ENCODE results near the gene PPOX.

PPOX gene

GRCh38 chr1:161165742-161166668 is at the start of gene PPOX:
Gene PPOX, plus strand, starts transcription at chr1:161166426. Its CDS starts 422 bp downstream, at chr1:161166848.
- DNase-seq (ENCODE audit: low spot score): peak; percentile 93

- peak; percentile 74 for DNase-seq (ENCODE audit: low spot score)
Observed at GRCh38 chr1:161117759-161118581, 48.3 kb upstream of the PPOX start, which contains the start of the genes NIT1 and PFDN2. Gene NIT1, plus strand, starts transcription at chr1:161118105. Its CDS starts 72 bp downstream, at chr1:161118177. Gene PFDN2, minus strand, starts transcription at chr1:161118037. Its CDS starts 11 bp downstream, at chr1:161118026.

GRCh38 chr1:161119092-161119903 is 46.9 kb upstream of the PPOX start:
- peak; percentile 46 for DNase-seq (ENCODE audit: low spot score)

GRCh38 chr1:161121042-161121650 is 45.1 kb upstream of the PPOX start:
- no peak for DNase-seq (ENCODE audit: low spot score)

- no peak for DNase-seq (ENCODE audit: low spot score)
Observed at GRCh38 chr1:161121834-161122233, 44.4 kb upstream of the PPOX start.

GRCh38 chr1:161122967-161123366 is 43.3 kb upstream of the PPOX start:
- DNase-seq (ENCODE audit: low spot score): no peak

- DNase-seq (ENCODE audit: low spot score): no peak
Observed at GRCh38 chr1:161127649-161128048, 38.6 kb upstream of the PPOX start.

- DNase-seq (ENCODE audit: low spot score): no peak
Observed at GRCh38 chr1:161128591-161129420, 37.4 kb upstream of the PPOX start.

- DNase-seq (ENCODE audit: low spot score): no peak
Observed at GRCh38 chr1:161130266-161130665, 36.0 kb upstream of the PPOX start.

- DNase-seq (ENCODE audit: low spot score): no peak
Observed at GRCh38 chr1:161131523-161132409, 34.5 kb upstream of the PPOX start.

- peak; percentile 92 for DNase-seq (ENCODE audit: low spot score)
Observed at GRCh38 chr1:161132410-161133219, 33.6 kb upstream of the PPOX start, which contains the start of gene DEDD. Gene DEDD, minus strand, starts transcription at chr1:161132667. Its CDS starts 8,205 bp downstream, at chr1:161124462.

- DNase-seq (ENCODE audit: low spot score): no peak
Observed at GRCh38 chr1:161133220-161133740, 32.9 kb upstream of the PPOX start.

GRCh38 chr1:161137881-161138280 is 28.3 kb upstream of the PPOX start:
- DNase-seq (ENCODE audit: low spot score): no peak

- no peak for DNase-seq (ENCODE audit: low spot score)
Observed at GRCh38 chr1:161138431-161138830, 27.8 kb upstream of the PPOX start.

- DNase-seq (ENCODE audit: low spot score): peak; percentile 35
Observed at GRCh38 chr1:161139766-161140165, 26.5 kb upstream of the PPOX start.

- no peak for DNase-seq (ENCODE audit: low spot score)
Observed at GRCh38 chr1:161140755-161141400, 25.3 kb upstream of the PPOX start.

- no peak for DNase-seq (ENCODE audit: low spot score)
Observed at GRCh38 chr1:161145832-161146231, 20.4 kb upstream of the PPOX start.

- no peak for DNase-seq (ENCODE audit: low spot score)
Observed at GRCh38 chr1:161153176-161153575, 13.1 kb upstream of the PPOX start.
